Endometrium (tissue), 2 donors: ENCODE data around the gene PHLDB1.
"Not testable (repeated sequence)": the region's sequence is repeated elsewhere in the genome, so short reads cannot be mapped to it uniquely, and the experiment has no call there.

ENCODE experiments used
- FAIRE-seq: peaks from 2 replicates; lab custom pipeline; 2012; peaks lifted over from hg19 to GRCh38; lab: Jason Lieb, UNC
- donor health status: control.
- donor health status: control.

The PHLDB1 gene

DNA sequence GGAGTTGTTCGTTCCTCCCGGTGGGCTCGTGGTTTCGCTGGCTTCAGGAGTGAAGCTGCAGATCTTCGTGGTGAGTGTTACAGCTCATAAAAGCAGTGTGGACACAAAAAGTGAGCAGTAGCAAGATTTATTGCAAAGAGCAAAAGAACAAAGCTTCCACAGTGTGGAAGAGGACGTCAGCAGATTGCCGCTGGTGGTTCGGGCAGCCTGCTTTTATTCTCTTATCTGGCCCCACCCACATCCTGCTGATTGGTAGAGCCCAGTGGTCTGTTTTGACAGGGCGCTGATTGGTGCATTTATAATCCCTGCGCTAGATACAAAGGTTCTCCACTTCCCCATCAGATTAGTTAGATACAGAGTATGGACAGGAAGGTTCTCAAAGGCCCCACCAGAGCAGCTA, 80.9 kb downstream of the PHLDB1 start:
- FAIRE-seq = not testable (repeated sequence)

DNA sequence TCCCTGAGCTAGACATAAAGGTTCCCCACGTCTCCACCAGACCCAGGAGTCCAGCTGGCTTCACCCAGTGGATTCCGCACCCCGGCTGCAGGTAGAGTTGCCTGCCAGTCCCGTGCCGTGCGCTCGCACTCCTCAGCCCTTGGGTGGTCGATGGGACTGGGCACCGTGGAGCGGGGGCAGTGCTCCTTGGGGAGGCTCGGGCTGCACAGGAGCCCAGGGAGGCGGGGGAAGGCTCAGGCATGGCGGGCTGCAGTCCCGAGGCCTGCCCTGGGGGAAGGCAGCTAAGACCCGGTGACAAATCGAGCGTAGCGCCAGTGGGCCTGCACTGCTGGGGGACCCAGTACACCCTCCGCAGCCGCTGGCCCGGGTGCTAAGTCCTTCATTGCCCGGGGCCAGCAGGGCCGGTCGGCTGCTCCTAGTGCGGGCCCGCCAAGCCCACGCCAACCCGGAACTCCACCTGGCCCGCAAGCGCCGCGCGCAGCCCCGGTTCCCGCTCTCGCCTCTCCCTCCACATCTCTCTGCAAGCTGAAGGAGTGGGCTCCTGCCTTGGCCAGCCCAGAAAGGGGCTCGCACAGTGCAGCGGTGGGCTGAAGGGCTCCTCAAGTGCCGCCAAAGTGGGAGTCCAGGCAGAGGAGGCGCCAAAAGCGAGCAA, 81.6 kb downstream of the PHLDB1 start:
- FAIRE-seq = no peak

DNA sequence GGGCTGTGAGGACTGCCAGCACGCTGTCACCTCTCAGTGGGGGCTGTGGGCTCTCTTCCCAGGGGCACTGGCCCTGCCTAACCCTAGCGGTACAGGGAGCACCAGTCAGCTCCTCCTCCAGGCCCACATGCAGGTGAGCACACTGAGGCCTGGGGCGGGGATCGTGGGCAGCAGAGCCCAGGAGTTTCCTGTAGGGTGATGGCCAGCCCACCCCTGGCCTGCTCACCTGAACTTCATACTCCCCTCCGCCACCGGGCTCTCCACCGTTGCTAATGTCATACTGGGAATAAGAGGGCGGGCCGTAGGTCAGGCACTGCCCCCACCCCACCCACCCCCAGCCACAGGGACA, 82.1 kb downstream of the PHLDB1 start:
- no peak for FAIRE-seq

DNA sequence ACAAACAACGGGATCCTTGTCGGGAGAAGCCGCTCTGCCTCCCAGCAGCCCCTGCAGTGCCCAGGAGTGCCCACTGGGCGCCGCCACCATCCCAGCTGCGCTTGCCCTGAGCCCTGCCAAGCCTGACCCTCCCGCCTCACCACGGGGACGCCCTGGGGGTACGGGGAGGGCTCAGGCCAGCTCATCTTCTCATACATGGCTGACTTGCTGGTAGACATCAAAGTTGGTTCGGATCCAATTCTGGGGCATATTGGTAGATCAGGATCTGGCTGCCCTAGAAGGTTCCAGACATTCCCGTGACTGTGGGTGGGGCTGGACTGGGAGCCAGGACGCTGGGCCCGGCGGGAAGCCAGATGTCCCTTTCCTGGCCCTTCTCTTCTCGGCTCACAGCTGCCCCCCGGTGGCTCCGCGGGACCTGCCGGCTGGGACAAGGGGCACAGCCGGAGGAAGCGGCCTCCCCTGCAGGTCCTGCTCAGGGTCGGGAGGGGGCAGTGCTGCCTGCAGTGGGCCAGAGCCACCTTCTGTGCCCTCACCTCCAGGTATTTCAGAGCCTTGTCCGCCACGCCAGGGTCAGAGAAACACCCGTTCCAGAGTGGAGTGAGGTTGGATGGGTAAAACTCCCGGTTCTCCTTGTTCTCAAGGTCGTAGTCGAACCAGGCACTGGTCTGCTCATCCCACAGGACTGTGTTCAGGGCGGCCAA, 82.6 kb downstream of the PHLDB1 start:
- no peak for FAIRE-seq

DNA sequence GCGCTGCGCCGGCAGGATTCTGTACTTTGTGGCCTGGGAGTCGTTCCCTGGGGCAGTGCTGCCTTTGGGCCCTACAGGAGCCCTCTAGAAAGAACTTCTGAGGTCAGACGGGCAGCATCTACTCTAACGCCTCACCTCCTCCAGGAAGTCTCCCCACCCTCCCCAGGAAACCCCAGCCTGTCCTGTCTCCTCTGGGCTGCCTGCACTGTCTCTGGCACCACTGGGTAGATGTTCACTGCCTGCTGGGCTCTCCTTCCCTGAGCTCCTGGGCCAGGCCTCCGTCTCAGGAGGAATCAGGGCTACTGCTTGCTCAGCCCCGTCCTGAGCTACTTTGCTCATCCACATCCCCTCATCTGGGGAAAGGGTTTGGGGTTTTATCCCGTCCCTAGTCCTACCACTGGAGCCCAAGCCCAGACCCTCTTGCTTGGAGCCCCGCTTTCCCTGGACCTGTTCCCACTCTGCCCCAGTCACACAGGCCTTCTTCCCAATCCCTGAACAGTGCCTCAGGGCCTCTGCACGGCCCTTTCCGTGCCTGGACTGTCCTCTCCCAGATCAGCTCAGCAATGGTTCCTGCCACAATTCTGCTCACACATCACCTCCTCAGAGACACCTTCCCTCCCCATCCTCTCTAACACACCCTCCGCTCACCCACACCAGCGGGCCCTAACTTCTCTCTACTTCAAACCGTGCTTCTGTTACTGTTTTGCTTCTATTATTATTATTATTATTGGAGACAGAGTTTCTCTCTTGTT, 83.3 kb downstream of the PHLDB1 start:
- FAIRE-seq = no peak

DNA sequence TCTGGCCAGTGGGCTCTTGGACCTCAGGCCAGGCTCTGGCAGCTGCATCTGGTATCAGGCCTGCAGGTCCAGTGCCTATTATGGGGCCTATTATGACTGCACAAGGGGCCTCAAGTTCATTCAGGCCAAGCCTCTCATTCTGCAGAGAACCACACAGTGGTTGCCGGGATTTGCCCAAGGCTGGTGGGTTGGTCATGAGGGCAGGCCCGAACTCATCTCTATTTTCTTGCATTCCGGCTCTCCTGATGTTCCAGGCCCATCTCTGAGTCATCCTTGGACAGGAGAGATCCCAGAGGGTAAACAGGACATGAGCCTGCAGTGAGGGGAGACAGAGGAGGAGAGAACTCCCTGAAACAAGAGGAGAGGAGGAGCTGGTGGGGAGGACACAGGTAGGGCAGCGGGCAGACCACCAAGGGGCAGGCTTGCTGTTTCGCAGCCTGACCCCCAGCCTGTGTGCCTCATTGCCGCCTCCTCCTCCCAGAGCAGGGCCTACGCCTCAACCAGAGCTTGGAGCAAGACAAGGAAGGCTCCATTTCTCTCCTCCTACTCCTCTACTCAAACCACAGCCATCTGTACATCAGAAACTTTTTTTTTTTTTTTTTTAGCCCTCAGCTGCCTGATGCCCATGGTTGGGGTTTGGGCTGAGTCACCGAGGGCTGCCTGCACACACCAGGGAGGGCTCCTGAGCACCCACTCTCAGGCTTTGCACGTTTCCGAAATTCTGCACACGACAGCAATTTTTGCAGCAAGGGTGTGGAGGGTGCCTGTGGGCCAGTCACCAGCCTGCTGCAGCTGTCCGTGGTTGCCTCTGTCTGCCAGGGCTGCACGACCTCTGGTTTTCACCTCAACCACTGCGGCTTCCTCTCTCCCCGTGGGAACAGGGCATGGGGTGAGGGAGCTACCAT, 84.8 kb downstream of the PHLDB1 start:
- no peak for FAIRE-seq

DNA sequence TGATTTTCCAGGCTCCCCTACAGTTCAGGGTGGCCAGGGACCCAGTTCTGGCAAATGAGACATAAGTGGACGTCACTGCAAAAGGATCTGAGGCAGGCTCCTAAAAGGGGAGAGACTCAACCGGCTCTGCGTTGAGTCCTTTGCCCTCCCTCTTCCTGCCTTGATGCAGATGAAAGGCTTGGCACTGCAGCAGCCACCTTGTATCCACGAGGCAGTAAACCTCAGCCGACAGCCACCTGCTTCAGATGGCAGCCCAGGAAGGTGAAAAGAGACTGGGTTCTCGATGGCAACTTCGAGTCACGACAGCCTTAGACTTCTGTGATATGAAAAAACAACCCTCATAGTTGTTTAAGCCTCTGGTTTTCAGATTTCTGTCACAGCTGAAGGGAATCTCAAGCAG, 86.8 kb downstream of the PHLDB1 start:
- no peak for FAIRE-seq

DNA sequence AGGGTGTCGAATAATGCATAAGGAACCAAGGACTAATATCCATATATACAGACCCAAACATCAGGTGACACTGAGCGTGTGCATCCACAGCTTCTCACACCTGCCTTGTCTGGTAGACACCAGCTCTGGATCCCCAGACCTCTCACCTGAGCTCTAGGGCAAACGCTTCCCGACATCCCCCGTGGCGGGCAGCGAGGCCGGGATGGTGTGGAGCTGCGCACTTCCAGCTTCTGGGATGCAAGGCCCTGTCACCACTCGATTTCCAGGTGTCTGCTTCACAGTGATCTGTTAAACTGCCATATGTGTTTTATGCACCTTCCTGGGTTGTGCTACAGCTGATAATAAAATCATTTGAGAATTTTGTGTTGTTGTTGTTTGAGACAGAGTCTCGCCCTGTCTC, 87.4 kb downstream of the PHLDB1 start:
- no peak for FAIRE-seq

DNA sequence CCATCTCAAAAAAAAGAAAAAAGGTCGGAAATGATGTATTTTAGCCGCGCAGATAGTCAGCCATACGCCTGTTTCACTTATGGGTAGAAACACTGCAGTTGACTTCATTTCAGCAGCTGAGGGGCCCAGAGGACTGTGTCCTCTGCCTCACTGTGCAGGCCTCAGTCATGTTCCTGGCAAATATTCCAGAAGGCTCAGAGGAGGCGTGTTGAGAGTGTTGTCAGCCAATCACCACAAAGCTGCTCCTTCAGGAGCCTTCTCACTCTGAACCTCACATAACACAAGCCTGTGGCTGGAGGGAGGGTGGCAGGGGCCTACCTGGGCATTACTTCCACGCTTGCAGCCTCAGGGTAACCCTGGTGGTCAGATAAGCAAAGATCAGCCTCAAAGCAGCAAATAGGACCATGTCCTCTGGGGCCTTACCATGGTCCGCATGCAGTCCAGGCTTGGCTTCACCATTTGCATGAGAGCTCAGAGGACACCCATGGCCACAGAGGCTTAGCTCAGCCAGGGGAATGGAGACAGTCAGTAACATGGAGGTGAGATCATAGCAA, 89.3 kb downstream of the PHLDB1 start:
- FAIRE-seq = no peak

DNA sequence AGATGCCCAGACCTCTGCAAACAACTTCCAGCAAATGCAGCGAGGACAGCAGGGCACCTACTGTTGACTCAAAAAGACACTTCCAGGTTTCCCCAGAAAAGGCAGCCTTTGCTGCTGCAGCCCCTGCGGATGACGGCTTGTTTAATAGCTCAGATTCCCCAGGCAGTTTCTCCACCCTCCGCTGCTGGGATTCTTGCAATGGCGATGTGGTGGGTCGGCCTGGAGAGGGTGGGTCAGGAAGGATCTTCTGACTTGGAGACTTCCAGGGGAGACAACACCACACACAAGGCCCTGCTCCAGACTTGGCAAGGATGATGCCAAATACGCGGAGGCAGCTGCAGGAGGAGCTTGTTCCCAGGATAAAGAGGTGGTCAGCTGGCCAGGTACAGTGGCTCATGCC, 89.9 kb downstream of the PHLDB1 start:
- FAIRE-seq = no peak

DNA sequence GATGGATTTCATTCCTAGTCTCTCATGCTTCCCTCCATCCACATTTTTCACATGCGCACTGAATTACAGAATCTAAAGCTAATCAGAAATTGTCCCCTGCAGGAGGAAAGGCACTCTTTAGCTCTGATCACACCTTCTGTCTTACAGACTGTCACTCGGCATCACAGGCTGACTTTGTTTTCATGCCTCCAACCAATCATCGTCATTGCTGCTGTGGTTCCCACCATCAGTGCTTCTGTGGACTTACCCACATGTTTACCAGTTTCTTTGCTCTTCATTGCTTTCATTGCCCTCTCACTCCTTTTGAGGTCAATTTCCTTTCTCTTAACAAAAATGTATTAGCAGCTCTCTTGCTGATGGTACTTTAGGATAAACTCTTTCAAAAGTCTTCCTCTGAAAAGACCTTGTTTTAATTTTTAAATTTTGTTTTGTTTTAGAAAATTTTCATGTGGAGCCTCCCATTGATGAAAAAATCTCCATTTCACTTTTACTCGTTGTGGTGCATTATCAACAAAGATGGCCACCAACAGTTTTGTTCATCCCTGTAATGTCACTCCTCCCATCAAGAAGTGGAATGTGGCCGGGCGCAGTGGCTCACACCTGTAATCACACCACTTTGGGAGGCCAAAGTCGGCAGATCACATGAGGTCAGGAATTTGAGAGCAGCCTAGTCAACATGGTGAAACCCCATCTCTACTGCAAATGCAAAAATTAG, 92.2 kb downstream of the PHLDB1 start:
- FAIRE-seq = no peak

DNA sequence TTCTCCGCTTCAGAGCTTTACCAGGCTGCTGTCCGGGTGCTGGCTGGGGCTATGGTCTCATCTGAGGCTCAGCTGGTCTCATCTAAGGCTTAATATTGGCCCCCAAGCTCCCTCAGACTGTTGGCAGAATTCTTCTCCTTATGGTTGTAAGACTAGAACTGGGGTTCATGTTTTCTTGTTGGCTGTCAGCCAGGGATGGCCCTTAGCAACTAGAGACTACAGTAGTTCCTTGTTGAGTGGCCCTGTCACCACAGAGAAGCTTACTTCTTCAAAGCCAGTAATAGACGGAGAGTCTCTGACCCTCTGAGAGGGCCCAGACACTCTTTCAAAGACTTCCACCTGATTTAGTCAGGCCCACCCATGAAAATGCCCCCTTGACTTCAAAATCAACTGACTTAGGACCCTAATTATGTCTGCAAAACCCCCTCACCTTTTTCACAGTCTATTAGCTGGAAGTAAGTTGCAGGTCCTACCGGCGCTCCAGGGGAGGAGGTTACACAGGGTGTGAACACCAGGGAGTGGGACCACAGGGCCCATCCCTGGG, 96.2 kb downstream of the PHLDB1 start:
- FAIRE-seq = no peak

DNA sequence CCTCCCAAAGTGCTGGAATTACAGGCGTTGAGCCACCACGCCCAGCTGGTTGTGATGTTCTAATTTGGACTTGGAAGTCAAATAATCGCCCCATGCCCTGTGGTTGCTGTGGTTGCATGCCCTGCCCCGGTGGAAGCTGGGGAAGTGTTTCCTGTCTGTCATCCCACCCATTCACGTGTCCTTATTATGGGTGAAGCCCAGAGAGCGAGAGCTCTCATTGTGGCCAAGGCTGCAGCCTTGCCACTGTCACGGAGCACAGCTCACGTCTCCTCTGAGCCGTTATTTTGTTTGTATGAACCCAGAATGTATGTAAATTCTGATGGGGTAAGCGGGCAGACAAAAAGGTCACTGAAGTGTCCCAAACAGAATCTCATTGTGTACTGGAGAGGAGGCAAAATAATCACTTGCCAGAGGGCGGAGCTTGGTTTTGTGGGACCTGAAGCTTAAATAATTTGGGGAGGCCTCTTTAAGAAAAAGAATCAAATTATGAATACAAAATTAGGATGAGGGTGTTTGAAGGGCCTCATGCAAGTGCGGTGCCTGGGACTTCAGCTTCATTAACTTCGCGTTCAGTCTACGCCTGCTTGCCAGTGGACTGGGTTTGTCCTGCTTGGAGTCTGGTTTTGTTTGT, 97.8 kb downstream of the PHLDB1 start:
- no peak for FAIRE-seq

DNA sequence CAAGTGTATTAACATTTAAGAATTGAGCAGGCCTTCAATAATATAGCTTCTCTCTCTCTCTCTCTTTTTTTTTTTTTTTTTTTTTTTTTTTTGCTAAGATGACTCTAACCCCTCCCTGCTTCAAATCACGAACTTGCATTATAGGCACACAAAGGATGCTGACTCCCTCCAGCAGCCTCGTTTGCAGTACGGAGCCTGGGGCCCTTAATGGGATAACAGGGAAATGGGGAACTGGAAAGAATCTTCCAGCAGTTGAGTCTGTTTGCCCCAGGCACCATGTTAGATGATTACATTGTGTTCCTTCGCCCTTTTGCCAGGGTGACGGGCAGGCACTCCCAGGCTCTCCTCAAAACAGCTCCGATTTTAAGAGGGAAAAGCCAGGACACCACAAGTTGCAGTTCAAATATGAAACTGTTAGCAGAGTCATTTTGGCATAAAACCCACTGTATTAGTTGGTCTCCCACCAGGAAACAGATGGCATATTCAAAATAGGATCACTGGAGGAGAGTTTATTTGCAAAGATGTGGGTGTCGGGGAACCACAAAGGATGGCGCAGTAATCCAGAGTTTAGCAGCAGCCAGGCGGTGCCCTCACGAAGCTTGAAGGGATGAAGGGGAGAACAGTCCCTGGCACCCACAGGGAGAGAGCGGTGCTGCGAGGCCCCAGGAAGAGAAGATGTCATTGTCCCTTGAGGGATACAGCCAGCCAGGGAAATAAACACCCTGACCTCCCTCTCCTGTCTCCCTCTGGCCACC, 98.6 kb downstream of the PHLDB1 start:
- no peak for FAIRE-seq

DNA sequence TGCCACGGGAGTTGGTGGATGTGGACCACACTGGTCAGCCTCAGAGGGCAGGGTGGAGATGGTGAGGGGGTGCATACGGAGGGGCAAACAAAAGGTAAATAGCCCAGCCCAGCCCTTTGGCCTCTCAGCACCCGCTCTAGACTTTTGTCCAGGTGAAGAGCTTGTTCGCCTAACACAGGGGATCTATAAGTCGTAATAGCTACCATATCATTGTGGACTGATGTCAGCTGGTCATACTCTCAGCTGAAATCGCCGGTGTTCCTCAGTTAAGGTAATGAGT, 99.1 kb downstream of the PHLDB1 start:
- FAIRE-seq = no peak
